Psoas muscle (tissue), 8 donors: ENCODE data around the gene NUMB. TPM values are rescaled to one million over a fixed set of nuclear protein-coding genes. Genes with fewer than 3 reads are reported as not detected.
"Not testable (repeated sequence)": the region's sequence is repeated elsewhere in the genome, so short reads cannot be mapped to it uniquely, and the experiment has no call there.

Experiments used
- ATAC-seq, 4 donors: fragments of 200-7000 bp; cut with Tn5 transposase; one replicate each; pipeline ENCODE4 v1.9.1; 2020; ENCODE audit warnings: moderate library complexity in 3 of 4, mild to moderate bottlenecking in 2 of 4
- DNase-seq, 2 donors: peaks; one replicate each; pipeline ENCODE4 v3.0.0-alpha.2; 2020
- H3K27ac ChIP-seq: fragments of 200-600 bp; one replicate; pipeline ENCODE4 v1.8.0; 2022
- H3K27me3 ChIP-seq, 3 donors: fragments of 200-600 bp in 1 of 3; one replicate each; pipeline versions ENCODE4 v1.6.1 to v1.8.0; 2013 to 2022; ENCODE audit warnings: low read length in 2 of 3, mild to moderate bottlenecking in 2 of 3, moderate library complexity in 1 of 3; ENCODE audit not compliant: insufficient read depth in 3 of 3
- H3K36me3 ChIP-seq, 2 donors: fragments of 200-600 bp in 1 of 2; one replicate each; pipeline versions ENCODE4 v1.6.1 to v1.8.0; 2013 to 2022; ENCODE audit warnings: low read depth in 1 of 2, mild to moderate bottlenecking in 1 of 2, moderate library complexity in 1 of 2; ENCODE audit not compliant: insufficient read depth in 1 of 2
- H3K4me1 ChIP-seq: fragments of 200-600 bp; one replicate; pipeline ENCODE4 v1.8.0; 2022
- H3K4me3 ChIP-seq: fragments of 200-600 bp; one replicate; pipeline ENCODE4 v1.8.0; 2022; ENCODE audit warnings: mild to moderate bottlenecking
- H3K9me3 ChIP-seq: fragments of 200-600 bp; one replicate; pipeline ENCODE4 v1.8.0; 2022
- WGBS, 3 donors: extraction: QIAGEN DNeasy Blood & Tissue Kit; methylation state at CpG; one replicate each; pipeline versions ENCODE4 v1.1.6 to v1.1.7; 2013; 5-methylcytosine and 5-hydroxymethylcytosine counted together
- intact Hi-C, 2 donors: fragments of 100-400 bp; cut with DNase I; formaldehyde crosslinking; loops; one replicate each; pipeline versions ENCODE4 v1.11.0 to v1.14.2; 2022
- polyA plus RNA-seq, 3 donors: library from polyadenylated mRNA; stranded (reverse); fragments of 200-250 nt; gene quantifications; one replicate each; pipeline ENCODE4 v1.2.3, GENCODE V29; 2013
- total RNA-seq, 4 donors: library from RNA; stranded (reverse); fragmentation: NEBNext Ultra II Directional in 2 of 4; extraction: Animal tissue kit (Norgen Biotek cat#: 25700) in 2 of 4; gene quantifications; one replicate each; pipeline versions ENCODE4 v1.2.1 to v1.2.4, GENCODE V29; 2021 to 2023
- TF ChIP-seq, protein P1 (sequence below): fragments of 200-600 bp; IDR thresholded peaks from one replicate; pipeline ENCODE4 v1.8.0; 2022; ENCODE audit warnings: antibody characterized with exemption
- donor health status: healthy with polysubstance abuse.
- donor health status: DM: no; HTN: no; CAD: no; lungs with moderate emphysema.
- donor health status: Bipolar disorder and iron deficiency.
- donor health status: healthy.
- donor health status: DM: yes; HTN: yes; CAD: no.
- donor health status: DM: no; HTN: no; CAD: no.
- donor health status: DM: no; HTN: no; CAD: no.
- donor health status: DM: yes; HTN: yes; CAD: no.

The NUMB gene
- total and polyA plus RNA-seq, 7 donors = 12.5 to 26.4 (median 24.6) TPM

DNA sequence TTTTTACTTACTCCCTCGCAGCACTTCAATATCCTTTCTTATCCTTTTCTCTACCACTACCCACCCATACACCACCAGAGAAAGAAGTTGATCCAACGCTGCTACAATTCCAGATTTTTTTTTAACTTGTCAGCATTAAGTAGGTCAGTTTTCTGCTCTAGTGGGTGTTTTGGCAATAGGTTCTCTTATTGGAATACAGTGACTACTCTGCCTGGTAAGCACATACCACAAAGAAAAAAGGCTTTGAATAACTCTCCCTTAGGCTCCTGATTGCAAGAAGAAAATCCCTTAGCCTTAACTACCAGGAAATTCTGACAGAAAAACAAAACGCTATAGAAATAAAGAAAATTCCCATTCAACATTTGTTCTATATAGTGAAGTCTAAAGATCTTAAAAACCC is 72.0 kb downstream of the NUMB start:
- TF ChIP-seq, protein P1, sequence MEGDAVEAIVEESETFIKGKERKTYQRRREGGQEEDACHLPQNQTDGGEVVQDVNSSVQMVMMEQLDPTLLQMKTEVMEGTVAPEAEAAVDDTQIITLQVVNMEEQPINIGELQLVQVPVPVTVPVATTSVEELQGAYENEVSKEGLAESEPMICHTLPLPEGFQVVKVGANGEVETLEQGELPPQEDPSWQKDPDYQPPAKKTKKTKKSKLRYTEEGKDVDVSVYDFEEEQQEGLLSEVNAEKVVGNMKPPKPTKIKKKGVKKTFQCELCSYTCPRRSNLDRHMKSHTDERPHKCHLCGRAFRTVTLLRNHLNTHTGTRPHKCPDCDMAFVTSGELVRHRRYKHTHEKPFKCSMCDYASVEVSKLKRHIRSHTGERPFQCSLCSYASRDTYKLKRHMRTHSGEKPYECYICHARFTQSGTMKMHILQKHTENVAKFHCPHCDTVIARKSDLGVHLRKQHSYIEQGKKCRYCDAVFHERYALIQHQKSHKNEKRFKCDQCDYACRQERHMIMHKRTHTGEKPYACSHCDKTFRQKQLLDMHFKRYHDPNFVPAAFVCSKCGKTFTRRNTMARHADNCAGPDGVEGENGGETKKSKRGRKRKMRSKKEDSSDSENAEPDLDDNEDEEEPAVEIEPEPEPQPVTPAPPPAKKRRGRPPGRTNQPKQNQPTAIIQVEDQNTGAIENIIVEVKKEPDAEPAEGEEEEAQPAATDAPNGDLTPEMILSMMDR = no peak
- Histone ChIP-seq H3K27ac (no peak overlapping the region), H3K4me1 (no peaks in the 10 kb centered on the region), H3K9me3 (peaks cover 14% of the 10 kb centered on the region), H3K4me3 (no peak overlapping the region), H3K27me3 (no peaks in the 10 kb centered on the region), H3K36me3 (no peaks in the 10 kb centered on the region)
- intact Hi-C loops = no loop called here
- no peak for DNase-seq
- ATAC-seq = no peak
- 83 to 91% (median 86%) methylated on average over 3 of the region's 3 CpGs for WGBS, 3 donors

DNA sequence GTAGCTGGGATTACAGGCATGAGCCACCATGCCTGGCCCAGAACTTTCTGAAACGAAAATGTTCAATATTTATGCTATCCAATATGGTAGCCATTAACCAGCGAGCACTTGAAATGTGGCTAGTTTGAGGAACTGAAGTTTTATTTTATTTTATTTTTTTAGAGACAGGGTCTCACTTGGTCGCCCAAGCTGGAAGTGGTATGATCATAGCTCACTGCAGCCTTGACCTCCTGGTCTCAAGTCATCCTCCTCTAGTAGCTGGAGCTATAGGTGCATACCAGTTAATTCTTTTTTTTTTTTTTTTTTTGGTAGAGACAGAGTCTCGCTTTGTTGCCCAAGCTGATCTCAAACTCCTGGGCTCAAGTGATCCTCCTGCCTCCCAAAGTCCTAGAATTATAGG is 73.3 kb downstream of the NUMB start:
- H3K27me3 ChIP-seq, H3K36me3 ChIP-seq, H3K27ac ChIP-seq, intact Hi-C loops, ATAC-seq, DNase-seq, H3K4me3 ChIP-seq, H3K4me1 ChIP-seq: not testable (repeated sequence)
- H3K9me3 ChIP-seq = peaks cover 14% of the 10 kb centered on the region
- 98 to 100% (median 98%) methylated on average over 2 to 3 of the region's 4 CpGs for WGBS, 3 donors

DNA sequence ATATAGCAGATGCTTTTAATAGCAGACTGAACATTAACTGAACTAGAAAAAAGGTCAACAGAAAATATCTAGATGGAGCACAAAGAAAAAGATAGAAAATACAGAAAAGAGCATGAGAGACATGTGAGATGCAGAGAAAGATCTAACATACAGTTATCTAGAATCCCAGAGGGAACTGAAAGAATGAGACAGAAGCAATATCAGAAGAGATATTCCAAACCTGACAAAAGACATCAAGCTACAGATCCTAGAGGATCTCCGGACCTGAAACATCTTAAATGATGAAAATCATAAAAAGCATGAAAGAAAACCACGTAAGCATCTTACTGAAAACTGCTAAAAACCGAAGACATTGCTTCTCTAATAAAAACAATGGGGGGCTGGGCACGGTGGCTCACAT is 75.0 kb downstream of the NUMB start:
- no peak overlapping the region for H3K4me3 ChIP-seq
- no peaks in the 10 kb centered on the region for H3K36me3 ChIP-seq
- no peaks in the 10 kb centered on the region for H3K4me1 ChIP-seq
- DNase-seq (no peak), ATAC-seq (no peak)
- no peak overlapping the region for H3K27ac ChIP-seq
- WGBS, 3 donors = 87 to 98% (median 97%) methylated on average over 4 of the region's 4 CpGs
- TF ChIP-seq, protein P1 = no peak
- H3K9me3 ChIP-seq = peaks cover 14% of the 10 kb centered on the region
- no peaks in the 10 kb centered on the region for H3K27me3 ChIP-seq
- intact Hi-C loops = no loop called here

DNA sequence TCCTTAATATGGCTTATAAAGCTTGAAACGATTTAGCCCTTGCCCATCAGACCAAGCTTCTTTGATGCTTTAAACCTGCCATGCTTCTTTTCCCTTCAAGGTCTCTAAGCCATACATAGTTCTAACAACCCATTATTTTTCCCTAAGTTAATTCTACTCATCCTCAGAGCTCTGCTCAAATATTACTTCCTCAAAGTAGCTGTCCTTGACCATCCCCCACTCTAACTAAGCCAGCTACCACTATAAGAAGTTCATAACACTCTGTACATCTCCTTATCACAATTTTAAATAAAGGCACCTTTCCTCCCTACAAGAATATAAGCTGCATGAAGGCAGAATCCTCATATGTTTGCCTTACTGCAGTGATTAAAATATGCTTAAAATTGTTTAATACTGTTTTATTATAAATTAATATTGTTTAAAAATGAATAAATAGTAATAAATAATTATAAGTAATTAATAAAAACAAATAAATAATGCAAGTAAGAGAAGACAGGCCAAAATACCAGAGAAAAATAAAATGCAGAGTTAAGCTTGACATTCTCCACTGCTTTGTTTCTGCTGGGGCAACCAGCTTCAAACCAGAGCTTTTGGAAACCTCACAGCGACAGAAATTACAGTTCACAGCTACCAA is 76.8 kb downstream of the NUMB start:
- H3K27me3 ChIP-seq = no peaks in the 10 kb centered on the region
- intact Hi-C loops = no loop called here
- 91 to 96% (median 91%) methylated on average over 2 of the region's 2 CpGs for WGBS, 3 donors

DNA sequence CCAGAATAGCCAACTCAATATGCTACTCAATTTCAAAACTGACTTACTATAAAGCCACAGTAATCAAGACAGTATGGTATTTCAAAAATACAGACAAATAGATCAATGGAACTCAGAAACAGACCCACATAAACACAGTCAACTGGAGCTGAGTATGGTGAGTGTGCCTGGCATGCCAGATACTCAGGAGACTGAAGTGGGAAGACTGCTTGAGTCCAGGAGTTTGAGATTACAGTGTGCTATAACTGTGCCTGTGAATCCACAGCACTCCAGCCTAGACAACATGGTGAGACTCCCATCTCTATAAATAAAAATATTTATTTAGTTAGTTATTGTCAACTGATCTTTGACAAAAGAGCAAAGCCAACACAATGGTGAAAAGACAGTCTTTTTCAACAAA is 81.8 kb downstream of the NUMB start:
- intact Hi-C loops = no loop called here
- no peaks in the 10 kb centered on the region for H3K27me3 ChIP-seq
- DNase-seq (no peak), ATAC-seq (no peak)
- TF ChIP-seq, protein P1 = no peak
- no peaks in the 10 kb centered on the region for H3K9me3 ChIP-seq
- H3K36me3 ChIP-seq = no peaks in the 10 kb centered on the region
- no peak overlapping the region for H3K4me3 ChIP-seq
- no peak overlapping the region for H3K27ac ChIP-seq
- no peaks in the 10 kb centered on the region for H3K4me1 ChIP-seq

More for the DNA sequence above, 76.8 kb downstream of the NUMB start:
- DNase-seq (no peak), ATAC-seq (no peak)
- H3K4me1 ChIP-seq = no peaks in the 10 kb centered on the region
- no peaks in the 10 kb centered on the region for H3K36me3 ChIP-seq
- H3K9me3 ChIP-seq = peaks cover 14% of the 10 kb centered on the region
- H3K4me3 ChIP-seq = no peak overlapping the region
- no peak overlapping the region for H3K27ac ChIP-seq
- TF ChIP-seq, protein P1 = no peak
